CD4-positive, alpha-beta T cell treated with Interleukin-17A for 4 hours (primary cell): ENCODE measurements around the gene PCDHGA7.
"Not testable (repeated sequence)": the region's sequence is repeated elsewhere in the genome, so short reads cannot be mapped to it uniquely, and the experiment has no call there.

Experiments used
- DNase-seq: peaks from one replicate; pipeline ENCODE4 v3.0.0-alpha.2; 2020; ENCODE audit warnings: mixed read lengths

PCDHGA7 gene

GRCh38 chr5:141402553-141403243, 20.2 kb downstream of the PCDHGA7 start, which contains the start of gene PCDHGA9:
PCDHGA9 (plus strand) TSS chr5:141402778; CDS start chr5:141402953, 175 bp downstream.
- DNase-seq, result no peak

GRCh38 chr5:141403387-141403786, 20.8 kb downstream of the PCDHGA7 start:
- DNase-seq, result no peak

DNA sequence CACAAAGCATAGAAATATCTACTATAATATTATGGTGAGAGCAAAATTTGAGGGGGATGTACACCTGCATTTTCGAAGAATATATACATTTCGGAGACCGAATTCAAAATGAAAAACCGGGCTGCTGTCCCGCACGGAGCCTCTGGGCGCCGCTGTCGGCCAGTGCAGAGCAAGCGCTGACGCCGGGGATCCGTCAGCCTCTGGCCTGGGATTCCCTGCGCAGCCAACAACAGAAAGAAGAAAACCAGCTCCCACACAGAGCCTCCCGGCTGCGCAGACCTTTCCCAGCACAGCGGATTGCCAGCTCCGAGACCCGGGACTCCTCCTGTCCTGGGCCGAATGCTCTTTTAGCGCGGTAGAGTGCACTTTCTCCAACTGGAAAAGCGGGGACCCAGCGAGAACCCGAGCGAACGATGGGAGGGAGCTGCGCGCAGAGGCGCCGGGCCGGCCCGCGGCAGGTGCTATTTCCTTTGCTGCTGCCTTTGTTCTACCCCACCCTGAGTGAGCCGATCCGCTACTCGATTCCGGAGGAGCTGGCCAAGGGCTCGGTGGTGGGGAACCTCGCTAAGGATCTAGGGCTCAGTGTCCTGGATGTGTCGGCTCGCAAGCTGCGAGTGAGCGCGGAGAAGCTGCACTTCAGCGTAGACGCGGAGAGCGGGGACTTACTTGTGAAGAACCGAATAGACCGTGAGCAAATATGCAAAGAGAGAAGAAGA, 25.4 kb downstream of the PCDHGA7 start, which contains the start of gene PCDHGB6:
Gene PCDHGB6 (plus strand): TSS at position 232 of the 716 bp plus-strand sequence. CDS start 182 bp downstream, at position 414.
- peak; percentile 47 for DNase-seq

GRCh38 chr5:141409598-141410306, 27.2 kb downstream of the PCDHGA7 start:
- no peak for DNase-seq

DNA sequence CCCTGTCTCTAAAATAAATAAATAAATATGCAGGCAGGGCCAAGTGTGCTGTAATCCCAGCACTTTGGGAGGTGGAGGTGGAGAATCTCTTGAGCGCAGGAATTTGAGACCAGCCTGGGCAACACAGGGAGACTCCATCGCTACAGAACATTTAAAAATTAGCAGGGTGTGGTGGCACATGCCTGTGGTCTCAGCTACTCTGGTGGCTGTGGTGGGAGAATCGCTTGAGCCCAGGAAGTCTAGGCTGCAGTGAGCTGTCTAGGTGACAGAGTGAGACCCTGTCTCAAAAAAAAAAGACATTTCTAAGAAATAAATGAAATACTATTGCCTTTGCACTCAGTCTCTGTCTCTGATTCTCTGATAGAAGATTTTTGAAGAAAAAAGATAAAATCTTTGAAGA, 29.0 kb downstream of the PCDHGA7 start:
- DNase-seq, result no peak

DNA sequence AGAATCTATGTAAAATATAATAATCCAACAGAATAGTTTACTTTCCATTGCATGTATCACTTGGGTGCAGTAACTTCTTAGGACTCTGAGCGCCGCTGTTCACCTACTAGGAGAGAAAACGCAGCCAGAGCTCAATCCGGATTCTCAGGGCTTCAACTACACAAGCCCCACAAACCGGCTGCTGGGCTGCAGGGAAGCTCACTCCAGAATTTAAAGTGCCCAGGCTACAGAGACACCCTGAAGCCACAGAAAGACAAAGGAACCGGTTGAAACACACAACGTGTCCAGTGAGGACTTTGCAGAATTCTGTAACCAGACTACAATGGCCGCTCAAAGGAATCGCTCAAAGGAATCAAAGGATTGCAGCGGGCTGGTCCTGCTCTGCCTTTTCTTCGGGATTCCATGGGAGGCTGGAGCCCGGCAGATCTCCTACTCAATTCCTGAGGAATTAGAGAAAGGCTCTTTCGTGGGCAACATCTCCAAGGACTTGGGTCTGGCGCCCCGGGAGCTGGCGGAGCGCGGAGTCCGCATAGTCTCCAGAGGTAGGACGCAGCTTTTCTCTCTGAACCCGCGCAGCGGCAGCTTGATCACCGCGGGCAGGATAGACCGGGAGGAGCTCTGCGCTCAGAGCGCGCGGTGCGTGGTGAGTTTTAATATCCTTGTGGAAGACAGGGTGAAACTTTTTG, 30.5 kb downstream of the PCDHGA7 start, which contains the start of gene PCDHGA10:
Gene PCDHGA10 (plus strand): TSS at position 134 of the 686 bp plus-strand sequence. CDS start 189 bp downstream, at position 323.
- peak; percentile 63 for DNase-seq

DNA sequence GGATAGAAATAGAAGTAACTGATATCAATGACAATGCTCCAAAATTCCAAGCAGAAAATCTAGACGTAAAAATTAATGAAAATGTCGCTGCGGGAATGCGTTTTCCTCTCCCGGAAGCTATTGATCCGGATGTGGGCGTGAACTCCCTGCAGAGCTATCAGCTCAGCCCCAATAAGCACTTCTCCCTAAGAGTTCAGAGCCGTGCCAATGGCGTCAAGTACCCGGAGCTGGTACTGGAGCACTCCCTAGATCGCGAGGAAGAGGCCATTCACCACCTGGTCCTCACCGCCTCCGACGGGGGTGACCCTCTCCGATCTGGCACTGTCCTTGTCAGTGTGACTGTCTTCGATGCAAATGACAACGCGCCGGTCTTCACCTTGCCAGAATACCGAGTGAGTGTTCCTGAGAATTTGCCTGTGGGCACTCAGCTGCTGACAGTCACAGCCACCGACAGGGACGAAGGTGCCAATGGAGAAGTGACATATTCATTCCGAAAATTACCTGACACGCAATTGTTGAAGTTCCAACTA, 31.1 kb downstream of the PCDHGA7 start:
- no peak for DNase-seq

GRCh38 chr5:141414548-141415274, 32.2 kb downstream of the PCDHGA7 start:
- not testable (repeated sequence) for DNase-seq

DNA sequence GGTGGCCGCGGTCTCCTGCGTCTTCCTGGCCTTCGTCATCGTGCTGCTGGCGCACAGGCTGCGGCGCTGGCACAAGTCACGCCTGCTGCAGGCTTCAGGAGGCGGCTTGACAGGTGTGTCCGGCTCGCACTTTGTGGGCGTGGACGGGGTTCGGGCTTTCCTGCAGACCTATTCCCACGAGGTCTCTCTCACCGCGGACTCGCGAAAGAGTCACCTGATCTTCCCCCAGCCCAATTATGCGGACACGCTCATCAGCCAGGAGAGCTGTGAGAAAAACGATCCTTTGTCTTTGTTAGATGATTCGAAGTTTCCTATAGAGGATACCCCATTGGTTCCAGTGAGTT, 32.7 kb downstream of the PCDHGA7 start:
- DNase-seq, result not testable (repeated sequence)

DNA sequence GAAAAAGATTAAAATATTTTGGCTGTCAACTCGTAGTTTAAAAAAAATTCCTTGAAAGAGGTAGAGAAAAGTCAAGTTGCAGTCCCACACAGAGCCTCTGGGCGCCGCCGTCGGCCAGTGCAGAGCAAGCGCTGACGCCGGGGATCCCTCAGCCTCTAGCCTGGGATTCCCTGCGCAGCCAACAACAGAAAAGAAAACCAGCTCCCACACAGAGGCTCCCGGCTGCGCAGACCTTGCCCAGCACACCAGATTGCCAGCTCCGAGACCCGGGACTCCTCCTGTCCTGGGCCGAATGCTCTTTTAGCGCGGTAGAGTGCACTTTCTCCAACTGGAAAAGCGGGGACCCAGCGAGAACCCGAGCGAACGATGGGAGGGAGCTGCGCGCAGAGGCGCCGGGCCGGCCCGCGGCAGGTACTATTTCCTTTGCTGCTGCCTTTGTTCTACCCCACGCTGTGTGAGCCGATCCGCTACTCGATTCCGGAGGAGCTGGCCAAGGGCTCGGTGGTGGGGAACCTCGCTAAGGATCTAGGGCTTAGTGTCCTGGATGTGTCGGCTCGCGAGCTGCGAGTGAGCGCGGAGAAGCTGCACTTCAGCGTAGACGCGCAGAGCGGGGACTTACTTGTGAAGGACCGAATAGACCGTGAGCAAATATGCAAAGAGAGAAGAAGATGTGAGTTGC, 35.1 kb downstream of the PCDHGA7 start, which contains the start of gene PCDHGB7:
Gene PCDHGB7 (plus strand): TSS at position 184 of the 679 bp plus-strand sequence. CDS start 183 bp downstream, at position 367.
- peak; percentile 53 for DNase-seq

DNA sequence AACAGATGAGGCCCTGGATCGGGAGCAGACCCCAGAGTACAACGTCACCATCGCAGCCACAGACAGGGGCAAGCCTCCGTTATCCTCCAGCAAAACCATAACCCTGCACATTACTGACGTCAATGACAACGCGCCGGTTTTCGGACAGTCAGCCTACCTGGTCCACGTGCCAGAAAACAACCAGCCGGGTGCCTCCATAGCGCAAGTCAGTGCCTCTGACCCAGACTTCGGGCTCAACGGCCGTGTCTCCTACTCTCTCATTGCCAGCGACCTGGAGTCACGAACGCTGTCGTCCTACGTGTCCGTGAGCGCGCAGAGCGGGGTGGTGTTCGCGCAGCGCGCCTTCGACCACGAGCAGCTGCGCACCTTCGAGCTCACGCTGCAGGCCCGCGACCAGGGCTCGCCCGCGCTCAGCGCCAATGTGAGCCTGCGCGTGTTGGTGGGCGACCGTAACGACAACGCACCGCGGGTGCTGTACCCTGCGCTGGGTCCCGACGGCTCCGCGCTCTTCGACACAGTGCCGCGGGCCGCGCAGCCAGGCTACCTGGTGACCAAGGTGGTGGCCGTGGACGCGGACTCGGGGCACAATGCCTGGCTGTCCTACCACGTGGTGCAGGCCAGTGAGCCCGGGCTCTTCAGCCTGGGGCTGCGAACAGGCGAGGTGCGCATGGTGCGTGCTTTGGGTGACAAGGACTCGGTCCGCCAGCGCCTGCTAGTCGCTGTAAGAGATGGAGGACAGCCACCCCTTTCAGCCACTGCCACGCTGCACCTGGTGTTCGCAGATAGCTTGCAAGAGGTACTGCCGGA, 36.7 kb downstream of the PCDHGA7 start:
- DNase-seq, result no peak

DNA sequence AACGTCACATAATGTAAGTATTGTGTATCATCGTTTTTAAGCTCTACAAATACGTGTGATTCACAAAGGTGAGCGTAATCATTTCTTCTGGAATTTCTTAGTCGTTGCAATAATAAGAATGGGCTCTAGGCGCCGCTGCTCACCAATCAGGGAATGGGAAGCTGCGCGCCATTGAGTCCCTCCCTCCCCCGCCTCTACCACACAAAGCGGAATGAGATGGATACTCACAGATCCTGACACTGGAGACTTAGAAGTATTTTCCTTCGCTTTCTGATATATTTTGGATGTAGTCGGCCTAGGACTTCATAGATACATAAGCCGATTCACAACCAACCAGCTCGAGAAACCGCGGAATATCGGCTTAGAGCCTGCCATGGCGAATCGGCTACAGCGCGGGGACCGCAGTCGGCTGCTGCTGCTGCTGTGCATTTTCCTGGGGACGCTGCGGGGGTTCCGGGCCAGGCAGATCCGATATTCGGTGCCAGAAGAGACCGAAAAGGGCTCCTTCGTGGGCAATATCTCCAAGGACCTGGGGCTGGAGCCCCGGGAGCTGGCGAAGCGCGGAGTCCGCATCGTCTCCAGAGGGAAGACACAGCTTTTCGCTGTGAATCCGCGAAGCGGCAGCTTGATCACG, 38.4 kb downstream of the PCDHGA7 start, which contains the start of gene PCDHGA11:
Gene PCDHGA11 (plus strand): TSS at position 197 of the 634 bp plus-strand sequence. CDS start 177 bp downstream, at position 374.
- peak; percentile 53 for DNase-seq

GRCh38 chr5:141421489-141421855, 38.9 kb downstream of the PCDHGA7 start:
- DNase-seq, result no peak

DNA sequence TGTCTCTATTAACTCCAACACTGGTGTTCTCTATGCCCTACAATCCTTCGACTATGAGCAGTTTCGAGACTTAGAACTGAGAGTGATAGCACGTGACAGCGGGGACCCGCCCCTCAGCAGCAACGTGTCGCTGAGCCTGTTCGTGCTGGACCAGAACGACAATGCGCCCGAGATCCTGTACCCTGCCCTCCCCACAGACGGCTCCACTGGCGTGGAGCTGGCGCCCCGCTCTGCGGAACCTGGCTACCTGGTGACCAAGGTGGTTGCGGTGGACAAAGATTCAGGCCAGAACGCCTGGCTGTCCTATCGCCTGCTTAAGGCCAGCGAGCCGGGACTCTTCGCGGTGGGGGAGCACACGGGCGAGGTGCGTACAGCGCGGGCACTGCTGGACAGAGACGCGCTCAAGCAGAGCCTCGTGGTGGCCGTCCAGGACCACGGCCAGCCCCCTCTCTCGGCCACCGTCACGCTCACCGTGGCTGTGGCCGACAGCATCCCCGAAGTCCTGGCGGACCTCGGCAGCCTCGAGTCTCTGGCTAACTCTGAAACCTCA, 40.3 kb downstream of the PCDHGA7 start:
- no peak for DNase-seq

DNA sequence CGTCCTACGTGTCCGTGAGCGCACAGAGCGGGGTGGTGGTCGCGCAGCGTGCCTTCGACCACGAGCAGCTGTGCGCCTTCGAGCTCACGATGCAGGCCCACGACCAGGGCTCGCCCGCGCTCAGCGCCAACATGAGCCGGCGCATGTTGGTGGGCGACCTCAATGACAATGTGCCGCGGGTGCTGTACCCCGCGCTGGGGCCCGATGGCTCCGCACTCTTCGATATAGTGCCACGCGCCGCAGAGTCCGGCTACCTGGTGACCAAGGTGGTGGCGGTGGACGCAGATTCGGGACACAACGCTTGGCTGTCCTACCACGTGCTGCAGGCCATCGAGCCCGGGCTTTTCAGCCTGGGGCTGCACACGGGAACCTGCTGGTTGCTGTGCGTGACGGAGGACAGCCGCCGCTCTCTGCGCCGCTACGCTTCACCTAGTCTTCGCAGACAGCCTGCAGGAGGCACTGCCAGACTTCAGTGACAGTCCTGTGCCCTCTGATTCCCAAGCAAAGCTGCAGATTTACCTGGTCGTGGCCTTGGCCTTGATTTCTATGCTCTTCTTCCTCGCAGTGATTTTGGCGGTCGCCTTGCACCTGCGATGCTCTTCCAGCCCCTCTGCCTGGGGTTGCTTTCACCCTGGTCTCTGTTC, 45.4 kb downstream of the PCDHGA7 start:
- DNase-seq, result no peak

GRCh38 chr5:141430332-141431113, 48.0 kb downstream of the PCDHGA7 start, which contains the start of gene PCDHGA12:
PCDHGA12 (plus strand) TSS chr5:141430507; CDS start chr5:141430760, 253 bp downstream.
- no peak for DNase-seq

DNA sequence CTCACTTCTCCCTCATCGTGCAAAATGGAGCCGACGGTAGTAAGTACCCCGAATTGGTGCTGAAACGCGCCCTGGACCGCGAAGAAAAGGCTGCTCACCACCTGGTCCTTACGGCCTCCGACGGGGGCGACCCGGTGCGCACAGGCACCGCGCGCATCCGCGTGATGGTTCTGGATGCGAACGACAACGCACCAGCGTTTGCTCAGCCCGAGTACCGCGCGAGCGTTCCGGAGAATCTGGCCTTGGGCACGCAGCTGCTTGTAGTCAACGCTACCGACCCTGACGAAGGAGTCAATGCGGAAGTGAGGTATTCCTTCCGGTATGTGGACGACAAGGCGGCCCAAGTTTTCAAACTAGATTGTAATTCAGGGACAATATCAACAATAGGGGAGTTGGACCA, 48.7 kb downstream of the PCDHGA7 start:
- DNase-seq, result no peak

DNA sequence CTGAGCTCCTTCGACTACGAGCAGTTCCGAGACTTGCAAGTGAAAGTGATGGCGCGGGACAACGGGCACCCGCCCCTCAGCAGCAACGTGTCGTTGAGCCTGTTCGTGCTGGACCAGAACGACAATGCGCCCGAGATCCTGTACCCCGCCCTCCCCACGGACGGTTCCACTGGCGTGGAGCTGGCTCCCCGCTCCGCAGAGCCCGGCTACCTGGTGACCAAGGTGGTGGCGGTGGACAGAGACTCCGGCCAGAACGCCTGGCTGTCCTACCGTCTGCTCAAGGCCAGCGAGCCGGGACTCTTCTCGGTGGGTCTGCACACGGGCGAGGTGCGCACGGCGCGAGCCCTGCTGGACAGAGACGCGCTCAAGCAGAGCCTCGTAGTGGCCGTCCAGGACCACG, 49.8 kb downstream of the PCDHGA7 start:
- not testable (repeated sequence) for DNase-seq
